Activated CD4-positive, alpha-beta T cell treated with anti-CD3 and anti-CD28 coated beads, Interleukin-2, amount 10 ng/mL, durations not matched to agents 24 days and 14 days (primary cell): Measurements from ENCODE around the gene LRRC14B. TPM values are rescaled to one million over a fixed set of nuclear protein-coding genes. Genes with fewer than 3 reads are reported as not detected.
"Not testable (repeated sequence)": the region's sequence is repeated elsewhere in the genome, so short reads cannot be mapped to it uniquely, and the experiment has no call there.

ENCODE experiments used
- DNase-seq: peaks from one replicate; pipeline ENCODE4 v3.0.0; 2022
- H3K27ac Mint-ChIP-seq: one replicate; pipeline ENCODE4 v1.8.0; 2022; ENCODE audit warnings: mild to moderate bottlenecking, mixed read lengths
- H3K27me3 Mint-ChIP-seq: one replicate; pipeline ENCODE4 v1.8.0; 2022; ENCODE audit warnings: mixed read lengths
- H3K36me3 Mint-ChIP-seq: one replicate; pipeline ENCODE4 v1.8.0; 2022; ENCODE audit warnings: low read depth, mild to moderate bottlenecking, mixed read lengths
- H3K4me1 Mint-ChIP-seq: one replicate; pipeline ENCODE4 v1.8.0; 2021; ENCODE audit warnings: mixed read lengths
- H3K4me3 Mint-ChIP-seq: one replicate; pipeline ENCODE4 v1.8.0; 2022; ENCODE audit warnings: mild to moderate bottlenecking, moderate library complexity, mixed read lengths
- H3K9me3 Mint-ChIP-seq: one replicate; pipeline ENCODE4 v1.8.0; 2021; ENCODE audit warnings: mixed read lengths
- intact Hi-C: fragments of 100-400 bp; cut with micrococcal nuclease; formaldehyde crosslinking; loops from one replicate; pipeline ENCODE4 v1.15.1; 2023
- total RNA-seq: library from RNA; stranded (reverse); gene quantifications from 2 replicates; pipeline ENCODE4 v1.2.3, GENCODE V29; 2022

LRRC14B gene
- total RNA-seq, 1 donor from 2014 or later, result not detected

- Mint-ChIP-seq H3K27ac (no peak overlapping the region), H3K36me3 (no peaks in the 10 kb centered on the region), H3K4me1 (no peaks in the 10 kb centered on the region), H3K9me3 (no peaks in the 10 kb centered on the region), H3K4me3 (no peak overlapping the region), H3K27me3 (peaks cover 2% of the 10 kb centered on the region)
- no peak for DNase-seq
- intact Hi-C loops, result no loop called here
These were observed 27.1 kb upstream of the LRRC14B start for GRCh38 chr5:164244-164643.

GRCh38 chr5:164783-165182 is 26.5 kb upstream of the LRRC14B start:
- H3K27ac Mint-ChIP-seq, H3K36me3 Mint-ChIP-seq, H3K4me3 Mint-ChIP-seq, H3K4me1 Mint-ChIP-seq, H3K9me3 Mint-ChIP-seq, DNase-seq, intact Hi-C loops, H3K27me3 Mint-ChIP-seq: not testable (repeated sequence)

DNA sequence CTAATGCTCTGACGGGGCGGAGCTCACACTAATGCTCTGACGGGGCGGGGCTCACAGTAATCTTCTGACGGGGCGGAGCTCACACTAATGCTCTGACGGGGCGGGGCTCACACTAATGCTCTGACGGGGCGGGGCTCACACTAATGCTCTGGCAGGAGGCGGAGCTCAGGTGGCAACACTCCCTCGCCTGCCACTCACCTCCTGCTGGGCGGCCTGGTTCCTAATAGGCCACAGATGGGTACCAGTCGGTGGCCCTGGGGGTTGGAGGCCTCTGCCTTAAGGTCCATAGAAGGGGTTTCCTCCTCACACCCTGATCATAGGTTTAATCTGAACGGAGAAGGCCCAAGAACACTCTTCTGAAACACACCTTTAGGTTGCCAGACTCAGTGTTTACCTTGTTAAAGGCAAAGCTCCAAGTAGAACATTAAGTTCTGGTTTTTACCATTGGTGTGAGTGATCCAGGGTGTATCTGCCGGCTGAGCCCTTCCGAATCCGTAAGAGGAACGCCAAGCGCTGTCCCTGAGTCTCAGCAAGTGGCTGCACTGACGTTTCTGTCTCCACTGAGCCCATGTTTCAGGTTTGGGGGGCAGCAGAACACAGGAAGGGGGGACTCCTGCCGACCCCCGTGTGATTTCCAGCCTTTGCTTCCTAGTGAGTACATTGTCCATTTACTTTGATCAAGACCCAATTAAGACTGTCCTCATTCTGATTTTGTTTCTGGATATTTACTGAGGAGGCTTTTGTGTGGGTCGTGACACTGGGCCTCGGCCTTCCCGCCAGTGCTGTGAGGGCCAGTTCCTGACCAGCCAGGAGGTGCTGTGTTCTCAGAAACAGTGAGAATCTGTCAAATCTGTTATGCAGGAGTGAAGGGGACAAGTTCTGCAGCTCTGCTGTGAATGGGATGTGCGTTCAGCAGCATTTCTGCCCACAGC is 24.6 kb upstream of the LRRC14B start:
- H3K27ac Mint-ChIP-seq, result no peak overlapping the region
- no peaks in the 10 kb centered on the region for H3K36me3 Mint-ChIP-seq
- intact Hi-C loops, result no loop called here

DNA sequence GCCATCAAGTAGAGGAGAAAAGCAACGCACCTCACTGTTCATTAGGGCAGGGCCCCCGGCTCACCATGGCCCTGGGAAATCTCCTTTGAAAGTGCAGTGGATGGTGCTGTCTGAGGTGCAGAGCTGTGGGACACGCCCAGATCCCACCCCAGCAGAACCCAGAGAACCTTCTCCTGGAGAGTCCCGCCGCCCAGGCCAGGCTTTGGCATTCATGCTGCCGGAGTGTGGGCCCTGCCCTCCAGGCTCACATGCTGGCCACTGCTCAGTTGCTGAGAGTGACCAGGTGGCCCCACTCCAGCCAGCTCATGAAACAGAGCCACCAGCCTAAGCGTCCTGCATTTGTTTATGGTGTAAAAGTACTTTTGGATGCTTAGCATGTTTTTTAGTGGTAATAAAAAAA is 23.8 kb upstream of the LRRC14B start:
- H3K27ac Mint-ChIP-seq, result no peak overlapping the region
- no peak overlapping the region for H3K4me3 Mint-ChIP-seq
- H3K36me3 Mint-ChIP-seq, result no peaks in the 10 kb centered on the region
- DNase-seq, result no peak
- H3K9me3 Mint-ChIP-seq, result no peaks in the 10 kb centered on the region
- intact Hi-C loops, result no loop called here
- no peaks in the 10 kb centered on the region for H3K27me3 Mint-ChIP-seq
- H3K4me1 Mint-ChIP-seq, result no peaks in the 10 kb centered on the region

More for the DNA sequence above, 24.6 kb upstream of the LRRC14B start:
- Mint-ChIP-seq H3K27me3 (no peaks in the 10 kb centered on the region), H3K4me1 (no peaks in the 10 kb centered on the region), H3K4me3 (no peak overlapping the region), H3K9me3 (no peaks in the 10 kb centered on the region)
- DNase-seq, result no peak

- H3K4me1 Mint-ChIP-seq, result no peaks in the 10 kb centered on the region
- intact Hi-C loops, result no loop called here
- H3K27ac Mint-ChIP-seq, result no peak overlapping the region
- no peaks in the 10 kb centered on the region for H3K27me3 Mint-ChIP-seq
- no peak overlapping the region for H3K4me3 Mint-ChIP-seq
- no peaks in the 10 kb centered on the region for H3K36me3 Mint-ChIP-seq
- DNase-seq, result no peak
- H3K9me3 Mint-ChIP-seq, result no peaks in the 10 kb centered on the region
These were observed 23.2 kb upstream of the LRRC14B start for GRCh38 chr5:167982-168660.

DNA sequence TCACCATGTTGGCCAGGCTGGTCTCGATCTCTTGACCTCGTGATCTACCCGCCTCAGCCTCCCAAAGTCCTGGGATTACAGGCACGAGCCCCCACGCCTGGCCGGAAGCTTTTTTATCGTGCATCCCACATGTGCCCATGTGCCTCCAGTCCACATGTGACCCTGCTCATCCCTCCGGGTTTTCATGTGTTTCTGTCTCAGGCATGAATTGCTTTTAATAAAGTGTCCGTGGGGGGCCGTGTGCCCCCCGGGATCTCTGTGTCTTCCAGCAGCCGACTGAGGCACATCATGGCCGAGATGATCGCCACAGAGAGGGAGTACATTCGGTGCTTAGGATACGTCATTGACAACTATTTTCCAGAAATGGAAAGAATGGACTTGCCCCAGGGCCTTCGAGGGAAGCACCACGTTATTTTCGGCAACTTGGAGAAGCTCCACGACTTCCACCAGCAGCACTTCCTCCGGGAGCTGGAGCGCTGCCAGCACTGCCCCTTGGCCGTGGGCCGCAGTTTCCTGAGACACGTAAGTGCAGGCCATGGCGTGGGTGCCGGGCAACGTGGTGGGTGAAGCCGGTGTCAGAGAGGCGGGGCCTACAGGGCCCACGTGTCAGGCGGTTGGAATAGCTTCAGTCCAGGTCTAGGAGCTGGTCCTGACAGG is 22.1 kb upstream of the LRRC14B start:
- no peaks in the 10 kb centered on the region for H3K36me3 Mint-ChIP-seq
- no peak for DNase-seq
- H3K4me1 Mint-ChIP-seq, result no peaks in the 10 kb centered on the region
- H3K27ac Mint-ChIP-seq, result no peak overlapping the region
- no peak overlapping the region for H3K4me3 Mint-ChIP-seq
- H3K9me3 Mint-ChIP-seq, result no peaks in the 10 kb centered on the region
- intact Hi-C loops, result no loop called here
- no peaks in the 10 kb centered on the region for H3K27me3 Mint-ChIP-seq

GRCh38 chr5:169728-170094 is 21.6 kb upstream of the LRRC14B start:
- Mint-ChIP-seq H3K4me3 (no peak overlapping the region), H3K27me3 (no peaks in the 10 kb centered on the region), H3K9me3 (no peaks in the 10 kb centered on the region), H3K36me3 (no peaks in the 10 kb centered on the region), H3K27ac (no peak overlapping the region), H3K4me1 (no peaks in the 10 kb centered on the region)
- intact Hi-C loops, result no loop called here
- no peak for DNase-seq

GRCh38 chr5:170971-171800 is 20.1 kb upstream of the LRRC14B start:
- intact Hi-C loops, result no loop called here
- Mint-ChIP-seq H3K36me3 (no peaks in the 10 kb centered on the region), H3K4me1 (no peaks in the 10 kb centered on the region), H3K27ac (no peak overlapping the region), H3K27me3 (no peaks in the 10 kb centered on the region), H3K4me3 (no peak overlapping the region), H3K9me3 (no peaks in the 10 kb centered on the region)
- DNase-seq, result no peak

GRCh38 chr5:171801-172331 is 19.4 kb upstream of the LRRC14B start:
- intact Hi-C loops, result no loop called here
- Mint-ChIP-seq H3K4me3 (no peak overlapping the region), H3K27me3 (no peaks in the 10 kb centered on the region), H3K9me3 (no peaks in the 10 kb centered on the region), H3K27ac (no peak overlapping the region), H3K36me3 (no peaks in the 10 kb centered on the region), H3K4me1 (no peaks in the 10 kb centered on the region)
- DNase-seq, result no peak

DNA sequence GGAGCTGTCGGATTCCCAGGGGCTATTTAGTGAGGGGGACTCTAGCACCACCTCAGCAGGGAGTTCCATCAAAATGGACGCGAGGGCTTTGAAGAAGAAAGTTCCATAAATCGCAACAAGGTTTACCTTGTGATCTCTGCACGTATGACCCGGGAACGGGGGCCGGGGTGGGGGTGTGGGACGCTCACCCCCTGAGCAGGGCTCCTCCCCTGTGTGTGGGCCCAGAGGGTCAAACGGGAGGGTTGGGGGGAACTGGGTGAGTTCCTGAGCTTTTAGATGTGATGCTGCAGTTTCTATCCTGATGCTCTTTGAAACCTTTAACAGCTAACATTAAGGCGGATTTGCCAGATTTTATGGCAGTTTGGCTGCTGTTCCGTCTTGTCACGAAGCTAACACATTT is 18.9 kb upstream of the LRRC14B start:
- intact Hi-C loops, result no loop called here
- H3K4me3 Mint-ChIP-seq, result no peak overlapping the region
- no peak overlapping the region for H3K27ac Mint-ChIP-seq
- no peaks in the 10 kb centered on the region for H3K27me3 Mint-ChIP-seq
- no peaks in the 10 kb centered on the region for H3K9me3 Mint-ChIP-seq
- no peak for DNase-seq
- no peaks in the 10 kb centered on the region for H3K36me3 Mint-ChIP-seq
- no peaks in the 10 kb centered on the region for H3K4me1 Mint-ChIP-seq

DNA sequence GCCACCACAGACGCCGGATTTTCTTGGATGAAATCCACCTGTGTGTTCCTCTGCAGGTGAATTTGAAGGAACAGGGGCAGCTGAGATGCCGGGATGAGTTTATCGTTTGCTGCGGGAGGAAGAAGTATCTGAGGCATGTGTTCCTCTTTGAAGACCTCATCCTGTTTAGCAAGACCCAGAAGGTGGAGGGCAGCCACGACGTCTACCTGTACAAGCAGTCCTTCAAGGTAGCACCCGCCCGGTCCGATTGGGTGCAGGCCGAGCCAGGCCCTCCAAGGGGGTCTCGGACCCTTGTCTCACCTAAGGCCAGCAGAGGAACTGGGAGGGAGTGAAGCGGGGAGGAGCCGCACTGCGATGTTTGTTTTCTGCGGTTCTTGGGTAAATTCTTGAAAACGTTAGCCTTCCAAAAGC is 18.4 kb upstream of the LRRC14B start:
- no peaks in the 10 kb centered on the region for H3K4me1 Mint-ChIP-seq
- no peaks in the 10 kb centered on the region for H3K9me3 Mint-ChIP-seq
- no peak overlapping the region for H3K27ac Mint-ChIP-seq
- intact Hi-C loops, result no loop called here
- H3K4me3 Mint-ChIP-seq, result no peak overlapping the region
- H3K27me3 Mint-ChIP-seq, result no peaks in the 10 kb centered on the region
- no peak for DNase-seq
- no peaks in the 10 kb centered on the region for H3K36me3 Mint-ChIP-seq

GRCh38 chr5:173392-174290 is 17.7 kb upstream of the LRRC14B start:
- Mint-ChIP-seq H3K4me3 (no peak overlapping the region), H3K4me1 (no peaks in the 10 kb centered on the region), H3K27ac (no peak overlapping the region), H3K9me3 (no peaks in the 10 kb centered on the region), H3K27me3 (peaks cover 3% of the 10 kb centered on the region), H3K36me3 (no peaks in the 10 kb centered on the region)
- intact Hi-C loops, result no loop called here
- DNase-seq, result no peak

DNA sequence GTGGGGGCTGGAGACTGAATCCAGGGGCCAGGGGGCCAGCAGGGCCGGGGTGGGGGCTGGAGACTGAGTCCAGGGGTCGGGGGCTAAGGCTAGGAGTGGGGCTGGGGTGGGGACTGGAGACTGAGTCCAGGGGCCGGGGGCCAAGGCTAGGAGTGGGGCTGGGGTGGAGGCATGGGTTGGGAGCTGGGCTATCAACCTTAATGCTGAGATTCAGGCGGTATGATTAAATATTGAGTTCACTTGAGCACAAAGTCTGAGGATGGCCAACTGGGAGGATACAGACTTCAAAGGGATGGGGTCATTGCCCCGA is 17.0 kb upstream of the LRRC14B start:
- no peak overlapping the region for H3K27ac Mint-ChIP-seq
- intact Hi-C loops, result no loop called here
- no peak for DNase-seq
- no peak overlapping the region for H3K4me3 Mint-ChIP-seq
- peaks cover 3% of the 10 kb centered on the region for H3K27me3 Mint-ChIP-seq
- H3K9me3 Mint-ChIP-seq, result no peaks in the 10 kb centered on the region
- no peaks in the 10 kb centered on the region for H3K4me1 Mint-ChIP-seq
- H3K36me3 Mint-ChIP-seq, result no peaks in the 10 kb centered on the region
